Measurements from ENCODE around the gene LMO7. TPM values are rescaled to one million over a fixed set of nuclear protein-coding genes. Genes with fewer than 3 reads are reported as not detected.

LMO7 gene
- total and polyA plus RNA-seq, 2 of the 13 experiments (the other 11 are each of a cell fraction or from before 2014, with no cell fraction given) = 34.0 to 121 TPM

GRCh38 chr13:75792526-75793187 is 156.5 kb downstream of the LMO7 start (continued):
- peak; percentile 68; the same call in 1 of the 2 replicates for TF ChIP-seq ZNF644 (CRISPR knock-in tag; IDR thresholded peaks at IDR 0.05; ENCODE audit: low read depth)
- 0 out of 2 replicates have a peak, but pooled peaks have one; percentile 26 for TF ChIP-seq SKIL (CRISPR knock-in tag; IDR thresholded peaks at IDR 0.05; ENCODE audit: borderline replicate concordance)
- TF ChIP-seq NCOA2 (CRISPR knock-in tag; IDR thresholded peaks at IDR 0.05) = peak; percentile 68
- TF ChIP-seq ARID3A (IDR thresholded peaks at IDR 0.05; ENCODE audit: low read depth, low read length) = peak; percentile 90
- TF ChIP-seq RARA (CRISPR knock-in tag; IDR thresholded peaks at IDR 0.05) = peak; percentile 71
- TF ChIP-seq SMYD3 (CRISPR knock-in tag; IDR thresholded peaks at IDR 0.05) = no peak
- peak; percentile 60; the same call in 1 of the 2 replicates for TF ChIP-seq FOXK1 (CRISPR knock-in tag; IDR thresholded peaks at IDR 0.05; ENCODE audit: borderline replicate concordance, low read depth)
- TF ChIP-seq ZNF777 (CRISPR knock-in tag; IDR thresholded peaks at IDR 0.05) = no peak
- TF ChIP-seq HNRNPUL1 (IDR thresholded peaks at IDR 0.05; ENCODE audit: low read depth, low read length) = peak; percentile 68; the same call in 1 of the 2 replicates
- peak; percentile 76; the same call in 1 of the 2 replicates for TF ChIP-seq AHDC1 (CRISPR knock-in tag; IDR thresholded peaks at IDR 0.05; ENCODE audit: borderline replicate concordance)
- TF ChIP-seq SOX6 (IDR thresholded peaks at IDR 0.05) = no peak
- TF ChIP-seq SOX6 (CRISPR knock-in tag; IDR thresholded peaks at IDR 0.05) = peak; percentile 64
- peak; percentile 54; the same call in 1 of the 2 replicates for TF ChIP-seq YEATS4 (CRISPR knock-in tag; IDR thresholded peaks at IDR 0.05; ENCODE audit: borderline replicate concordance)
- TF ChIP-seq CHD2 (IDR thresholded peaks at IDR 0.05; ENCODE audit: low read depth, low read length) = no peak
- TF ChIP-seq ZNF12 (CRISPR knock-in tag; IDR thresholded peaks at IDR 0.05) = no peak
- peak in 1 of 2 experiments; percentile 39; a peak in 1 of 4 replicates for TF ChIP-seq POLR2A (IDR thresholded peaks at IDR 0.05; ENCODE audit: insufficient read depth in 1 of 2, low read depth in 2 of 2, low read length in 2 of 2)

Measured in HepG2 (cell line).